Adrenal gland (tissue), 19 donors: ENCODE data around the gene PANK1. TPM values are rescaled to one million over a fixed set of nuclear protein-coding genes. Genes with fewer than 3 reads are reported as not detected.
A peak's percentile ranks its signal among the peaks of the same experiment; 100 is the strongest.

Source experiments
- DNase-seq, 7 donors: peaks; one replicate each; pipeline ENCODE4 v3.0.0-alpha.2; 2019 to 2020
- H3K27ac ChIP-seq, 5 donors: fragments of 200-600 bp; sonication (generic) in 4 of 5; 1 replicate in 3 of 5; 2 replicates in 2 of 5; pipeline versions ENCODE4 v1.5.1 to v1.8.0; 2016 to 2020; ENCODE audit warnings: mild to moderate bottlenecking in 1 of 5
- H3K27me3 ChIP-seq: fragments of 200-600 bp; 2 replicates; pipeline ENCODE4 v1.8.0; 2021
- H3K36me3 ChIP-seq, 2 donors: fragments of 200-600 bp; replicated peaks in 1 of 2; 1 replicate in 1 of 2; 2 replicates in 1 of 2; pipeline versions ENCODE4 v1.5.1 to v1.8.0; 2018 to 2022
- H3K4me1 ChIP-seq, 2 donors: fragments of 200-600 bp; replicated peaks in 1 of 2; 1 replicate in 1 of 2; 2 replicates in 1 of 2; pipeline versions ENCODE4 v1.5.1 to v1.8.0; 2018 to 2021
- H3K4me3 ChIP-seq, 4 donors: fragments of 200-600 bp; sonication (generic) in 3 of 4; one replicate each; pipeline ENCODE4 v1.5.1; 2016 to 2018
- H3K9me3 ChIP-seq, 3 donors: fragments of 200-600 bp; sonication (generic) in 1 of 3; replicated peaks in 1 of 3; 1 replicate in 2 of 3; 2 replicates in 1 of 3; pipeline versions ENCODE4 v1.5.1 to v1.8.0; 2016 to 2021
- POLR2A ChIP-seq, 2 donors: fragments of 450-650 bp; IDR thresholded peaks; one replicate each; pipeline ENCODE4 v1.6.1; 2017; ENCODE audit warnings: antibody characterized with exemption in 2 of 2, mild to moderate bottlenecking in 2 of 2, moderate library complexity in 1 of 2
- WGBS, 4 donors: extraction: QIAGEN DNeasy Blood & Tissue Kit in 2 of 4; methylation state at CpG; one replicate each; pipeline versions ENCODE4 v1.1.5 to v1.1.7; 2013 to 2017; 5-methylcytosine and 5-hydroxymethylcytosine counted together
- intact Hi-C, 2 donors: fragments of 100-400 bp; cut with DNase I; formaldehyde crosslinking; loops; one replicate each; pipeline versions ENCODE4 v1.14.1 to v1.15.0; 2022 to 2023
- long read RNA-seq, 10 donors: library from polyadenylated mRNA in 3 of 10; unstranded in 2 of 10; stranded (forward) in 1 of 10; transcript quantifications; one replicate each; pipeline ENCODE4 v2.0.0 and lab custom pipeline, GENCODE V29; 2021 to 2026
- polyA plus RNA-seq, 3 donors: library from polyadenylated mRNA; stranded (reverse); fragments of 200-250 nt in 2 of 3; fragments of 350-450 nt in 1 of 3; fragmentation: Illumina TruSeq in 1 of 3; extraction: RNeasy Lipid Tissue Mini Kit (QIAGEN cat#74804) in 1 of 3; gene quantifications; one replicate each; pipeline ENCODE4 v1.2.3, GENCODE V29; 2013 to 2014
- total RNA-seq, 9 donors: library from RNA; depleted of rRNA in 4 of 9; stranded (reverse); fragments of >200 nt in 4 of 9; fragments of 120-200 nt in 1 of 9; fragmentation: NEBNext Ultra II Directional in 1 of 9; extraction: Animal tissue kit (Norgen Biotek cat#: 25700) in 1 of 9; gene quantifications; one replicate each; pipeline versions ENCODE4 v1.1.0 to v1.2.4, GENCODE V29; 2013 to 2023
- TF ChIP-seq, protein P1 (sequence below), 6 experiments: fragments of 450-650 bp in 4 of 6; fragments of 200-600 bp in 2 of 6; sonication (generic) in 1 of 6; IDR thresholded peaks; 1 replicate in 5 of 6; 2 replicates in 1 of 6; pipeline versions ENCODE4 v1.5.1 to v1.8.0; 2016 to 2021; ENCODE audit warnings: antibody characterized with exemption in 6 of 6, mild to moderate bottlenecking in 2 of 6, moderate library complexity in 1 of 6
- donor health status: healthy with polysubstance abuse.
- donor health status: Bipolar disorder and iron deficiency.
- donor health status: DM: yes; HTN: yes; CAD: no.
- donor health status: DM: no; HTN: no; CAD: no.
- donor health status: DM: no; HTN: no; CAD: no.
- donor health status: DM: yes; HTN: yes; CAD: no.

The PANK1 gene
- total RNA-seq (10 to 100 TPM in 3 of 9 donors, 1 to 10 TPM in 6; 4.6 to 21.3 (median 8.5) TPM), polyA plus RNA-seq (10 to 100 TPM in 1 of 3 donors, 1 to 10 TPM in 2; 1.1 to 12.8 (median 2.1) TPM)
- long read RNA-seq, donor 1, partial matches to known transcripts, result 0 of 1 reads
- long read RNA-seq, donor 1, other reads (novel, unspliced or antisense), result 0 of 1 reads
- long read RNA-seq, donor 2, partial matches to known transcripts, result 0 of 4 reads
- long read RNA-seq, donor 2, other reads (novel, unspliced or antisense), result 0 of 4 reads
- long read RNA-seq, donor 3, full-length matches to known transcripts, result 2 of 2 reads
- long read RNA-seq, donor 3, partial matches to known transcripts, result 0 of 2 reads
- long read RNA-seq, donor 3, other reads (novel, unspliced or antisense), result 0 of 2 reads
- long read RNA-seq, donor 4, full-length matches to known transcripts, result 4 of 6 reads
- long read RNA-seq, donor 4, partial matches to known transcripts, result 1 of 6 reads
- long read RNA-seq, donor 4, other reads (novel, unspliced or antisense), result 1 of 6 reads
- long read RNA-seq, donor 5, full-length matches to known transcripts, result 14 of 18 reads
- long read RNA-seq, donor 5, partial matches to known transcripts, result 1 of 18 reads
- long read RNA-seq, donor 5, other reads (novel, unspliced or antisense), result 3 of 18 reads
- long read RNA-seq, donor 6, full-length matches to known transcripts, result 1 of 3 reads
- long read RNA-seq, donor 6, partial matches to known transcripts, result 1 of 3 reads
- long read RNA-seq, donor 6, other reads (novel, unspliced or antisense), result 1 of 3 reads
- long read RNA-seq, donor 7, full-length matches to known transcripts, result 2 of 2 reads
- long read RNA-seq, donor 7, partial matches to known transcripts, result 0 of 2 reads
- long read RNA-seq, donor 7, other reads (novel, unspliced or antisense), result 0 of 2 reads
- long read RNA-seq, donor 8, full-length matches to known transcripts, result 4 of 4 reads
- long read RNA-seq, donor 8, partial matches to known transcripts, result 0 of 4 reads
- long read RNA-seq, donor 8, other reads (novel, unspliced or antisense), result 0 of 4 reads
- long read RNA-seq, donor 9, partial matches to known transcripts, result 0 of 1 reads
- long read RNA-seq, donor 9, other reads (novel, unspliced or antisense), result 0 of 1 reads
- long read RNA-seq, donor 10, full-length matches to known transcripts, result 4 of 4 reads
- long read RNA-seq, donor 10, partial matches to known transcripts, result 0 of 4 reads
- long read RNA-seq, donor 10, other reads (novel, unspliced or antisense), result 0 of 4 reads

- 0 to 1% (median 1%) methylated on average over 22 to 56 of the region's 56 CpGs for WGBS, 4 donors
- no peaks in the 10 kb centered on the region for H3K9me3 ChIP-seq
These were observed at the start of gene PANK1 for GRCh38 chr10:89644967-89645741. PANK1 (minus strand) TSS chr10:89645242; CDS start chr10:89644891, 351 bp downstream.

DNA sequence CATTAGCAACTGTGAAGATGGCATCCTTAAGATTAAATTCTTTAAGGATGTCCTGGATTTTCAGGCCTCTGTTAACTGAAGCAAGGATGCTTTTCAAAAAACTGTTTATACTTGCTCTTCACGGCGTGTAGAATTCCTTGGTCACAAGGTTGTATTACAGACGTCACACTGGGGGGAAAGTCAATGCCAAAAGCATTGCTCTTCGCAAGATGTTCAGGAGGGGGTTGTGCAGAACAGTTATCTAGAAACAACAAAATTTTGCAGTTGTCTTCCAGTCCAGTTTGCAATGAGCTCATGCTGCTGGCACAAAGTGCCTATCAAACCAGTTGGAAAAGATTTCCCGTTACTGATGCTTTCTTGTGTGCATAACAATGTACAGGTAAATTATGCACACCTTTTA, 48.1 kb upstream of the PANK1 start:
- no peaks in the 10 kb centered on the region for H3K9me3 ChIP-seq
- no peak overlapping the region for H3K4me3 ChIP-seq
- no peaks in the 10 kb centered on the region for H3K4me1 ChIP-seq
- no peak for TF ChIP-seq POLR2A (IDR thresholded peaks at IDR 0.05)
- TF ChIP-seq, protein P1, sequence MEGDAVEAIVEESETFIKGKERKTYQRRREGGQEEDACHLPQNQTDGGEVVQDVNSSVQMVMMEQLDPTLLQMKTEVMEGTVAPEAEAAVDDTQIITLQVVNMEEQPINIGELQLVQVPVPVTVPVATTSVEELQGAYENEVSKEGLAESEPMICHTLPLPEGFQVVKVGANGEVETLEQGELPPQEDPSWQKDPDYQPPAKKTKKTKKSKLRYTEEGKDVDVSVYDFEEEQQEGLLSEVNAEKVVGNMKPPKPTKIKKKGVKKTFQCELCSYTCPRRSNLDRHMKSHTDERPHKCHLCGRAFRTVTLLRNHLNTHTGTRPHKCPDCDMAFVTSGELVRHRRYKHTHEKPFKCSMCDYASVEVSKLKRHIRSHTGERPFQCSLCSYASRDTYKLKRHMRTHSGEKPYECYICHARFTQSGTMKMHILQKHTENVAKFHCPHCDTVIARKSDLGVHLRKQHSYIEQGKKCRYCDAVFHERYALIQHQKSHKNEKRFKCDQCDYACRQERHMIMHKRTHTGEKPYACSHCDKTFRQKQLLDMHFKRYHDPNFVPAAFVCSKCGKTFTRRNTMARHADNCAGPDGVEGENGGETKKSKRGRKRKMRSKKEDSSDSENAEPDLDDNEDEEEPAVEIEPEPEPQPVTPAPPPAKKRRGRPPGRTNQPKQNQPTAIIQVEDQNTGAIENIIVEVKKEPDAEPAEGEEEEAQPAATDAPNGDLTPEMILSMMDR (IDR thresholded peaks at IDR 0.05), result no peak
- H3K36me3 ChIP-seq, result no peaks in the 10 kb centered on the region
- no peak for DNase-seq
- H3K27me3 ChIP-seq, result no peaks in the 10 kb centered on the region
- intact Hi-C loops, result no loop called here
- no peak overlapping the region for H3K27ac ChIP-seq
- WGBS, 4 donors, result 93 to 97% (median 95%) methylated on average over 5 of the region's 5 CpGs

More at GRCh38 chr10:89644967-89645741, at the start of gene PANK1:
- H3K27ac ChIP-seq, result peak within 1 kb of the TSS; percentile 56 to 96 (median 87)
- H3K36me3 ChIP-seq, result no peaks in the 10 kb centered on the region
- peak; percentile 31 to 60 for TF ChIP-seq POLR2A (IDR thresholded peaks at IDR 0.05)
- TF ChIP-seq, protein P1 (IDR thresholded peaks at IDR 0.05), result no peak
- peak within 1 kb of the TSS; percentile 72 to 98 (median 82) for H3K4me3 ChIP-seq
- intact Hi-C loops, result no loop called here
- peak; percentile 78 to 87 (median 83) for DNase-seq
- H3K4me1 ChIP-seq, result peaks cover 0 to 16% of the 10 kb centered on the region in 2 donors
- H3K27me3 ChIP-seq, result no peaks in the 10 kb centered on the region

DNA sequence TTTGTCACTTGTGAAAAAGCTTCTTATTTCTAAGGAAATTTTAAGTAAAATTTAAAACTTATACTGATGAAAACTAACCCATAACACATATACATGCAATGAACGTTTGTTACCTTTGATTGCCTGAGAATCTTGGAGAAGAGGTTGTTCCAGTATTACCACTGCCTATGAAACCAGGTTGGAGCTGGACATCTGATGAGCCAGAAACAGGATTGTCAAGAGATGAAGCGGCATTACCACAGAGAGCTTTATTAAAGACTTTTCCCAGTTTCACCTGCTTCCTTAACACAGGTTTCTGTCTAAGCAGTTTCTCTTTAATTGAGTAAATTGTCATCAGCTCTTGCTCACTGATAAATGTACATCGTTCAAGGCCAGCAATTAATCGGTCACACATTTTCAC, 47.4 kb upstream of the PANK1 start:
- H3K36me3 ChIP-seq, result no peaks in the 10 kb centered on the region
- H3K9me3 ChIP-seq, result no peaks in the 10 kb centered on the region
- intact Hi-C loops, result no loop called here
- no peaks in the 10 kb centered on the region for H3K4me1 ChIP-seq
- WGBS, 4 donors, result 71 to 77% (median 73%) methylated on average over 4 of the region's 4 CpGs
- no peak for DNase-seq
- no peak overlapping the region for H3K4me3 ChIP-seq
- no peaks in the 10 kb centered on the region for H3K27me3 ChIP-seq
- no peak overlapping the region for H3K27ac ChIP-seq
- no peak for TF ChIP-seq POLR2A (IDR thresholded peaks at IDR 0.05)
- TF ChIP-seq, protein P1 (IDR thresholded peaks at IDR 0.05), result no peak
